CD4-positive, alpha-beta T cell treated with Interleukin-15 for 4 hours (primary cell): Measurements from ENCODE around the gene ISOC2.

Source experiments
- DNase-seq: peaks from one replicate; pipeline ENCODE4 v3.0.0-alpha.2; 2020; ENCODE audit warnings: low spot score

The ISOC2 gene

DNA sequence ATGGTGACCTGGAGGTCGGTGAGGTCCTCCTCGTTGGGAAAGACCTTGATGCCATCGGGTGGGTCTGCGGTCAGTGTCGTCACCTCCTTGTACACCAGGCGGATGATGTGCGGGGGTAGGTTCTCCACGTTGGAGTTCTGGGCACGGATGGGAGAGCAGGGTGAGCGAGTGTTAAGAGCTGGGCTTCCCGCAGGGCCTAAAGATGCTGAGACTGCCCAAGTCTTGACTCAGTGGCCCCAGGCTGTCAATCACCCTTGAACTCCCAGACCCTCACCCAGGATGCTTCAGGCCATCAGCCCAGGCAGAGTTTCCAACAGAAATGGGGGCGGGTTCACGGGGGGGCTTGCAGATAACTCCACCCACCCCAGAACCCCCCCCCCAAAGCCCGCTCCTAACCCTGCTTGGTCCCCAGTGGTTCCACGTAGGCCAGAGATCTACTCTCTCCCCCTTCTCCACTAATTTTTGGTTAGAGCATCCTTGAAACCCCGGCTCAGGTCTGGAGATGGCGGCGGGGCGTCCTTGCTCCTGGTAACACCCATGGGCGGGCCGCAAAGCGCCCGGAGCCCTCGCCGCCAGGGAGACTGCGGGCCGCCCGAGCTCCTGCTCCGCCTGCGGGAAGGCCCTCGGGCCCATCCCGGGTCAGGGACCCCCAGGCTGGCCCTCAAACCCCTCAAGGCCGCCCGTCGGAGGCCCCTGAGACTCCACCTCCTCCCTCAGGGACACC lies 54.5 kb downstream of the ISOC2 start:
- no peak for DNase-seq

DNA sequence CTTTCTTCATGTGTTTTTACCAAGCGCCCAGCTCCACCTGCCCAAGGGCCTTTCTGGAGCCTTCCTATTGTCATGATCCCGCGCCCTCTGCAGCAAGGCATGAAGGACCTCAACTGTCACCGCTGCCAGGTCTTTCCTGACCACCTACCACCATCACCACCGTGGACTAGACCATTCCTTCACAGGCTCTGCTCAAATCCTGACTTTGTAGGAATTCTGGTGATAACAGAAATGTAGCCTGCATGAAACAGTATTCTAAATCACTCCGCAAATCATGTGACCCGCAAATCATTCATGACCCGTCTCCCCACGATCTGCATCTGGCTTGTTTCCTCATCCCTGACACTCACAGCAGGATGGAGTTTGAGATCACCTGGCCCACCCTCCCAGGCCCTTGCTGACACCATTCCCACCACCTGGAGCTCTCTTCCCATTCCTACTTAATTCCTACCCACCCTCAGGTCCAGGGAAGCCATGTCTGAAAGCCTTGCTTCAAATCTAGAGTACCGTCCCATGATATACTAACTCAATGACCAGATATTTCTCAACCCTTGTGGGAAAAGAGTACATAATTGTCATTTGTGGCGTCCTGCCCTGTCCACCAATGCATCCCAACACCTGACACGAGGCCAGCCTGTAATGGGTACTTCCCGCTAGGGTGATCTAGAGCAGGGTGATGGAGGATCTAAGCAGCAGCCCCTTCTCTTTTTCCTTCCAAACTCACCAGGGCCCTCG lies 55.2 kb downstream of the ISOC2 start:
- DNase-seq = no peak

DNA sequence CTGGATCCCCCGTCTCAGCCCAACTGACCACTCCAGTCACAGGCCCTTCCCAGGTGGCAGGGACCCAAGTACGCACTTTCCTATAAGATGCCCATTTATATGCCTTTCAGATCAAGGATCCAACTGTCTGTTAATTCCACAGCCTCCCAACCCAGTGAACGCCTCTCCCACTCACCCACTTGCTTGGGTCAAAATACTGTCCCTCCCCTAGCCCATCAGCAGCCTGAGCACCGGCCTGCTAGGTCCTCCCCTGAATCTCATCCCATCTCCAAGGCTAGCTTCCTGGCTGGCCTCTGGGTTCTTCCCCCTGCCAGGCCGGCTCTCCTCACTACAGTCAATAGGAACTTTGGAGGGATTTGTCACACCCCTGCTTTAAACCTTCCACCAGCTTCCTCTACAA lies 55.8 kb downstream of the ISOC2 start:
- no peak for DNase-seq
